Mesodermal cell (in vitro differentiated cells): ENCODE data around the gene SLC4A5.
"Not testable (repeated sequence)": the region's sequence is repeated elsewhere in the genome, so short reads cannot be mapped to it uniquely, and the experiment has no call there.

ENCODE experiments used
- H3K27ac ChIP-seq: 2 replicates; pipeline ENCODE4 v1.7.0; 2013; ENCODE audit warnings: mild to moderate bottlenecking, low read depth, low read length, moderate library complexity; ENCODE audit not compliant: severe bottlenecking
- H3K36me3 ChIP-seq: 2 replicates; pipeline ENCODE4 v1.7.1; 2013; ENCODE audit warnings: mild to moderate bottlenecking, low read length, moderate library complexity; ENCODE audit not compliant: control insufficient read depth, insufficient read depth
- H3K4me1 ChIP-seq: one replicate; pipeline ENCODE4 v1.7.1; 2013; ENCODE audit warnings: mild to moderate bottlenecking, low read length; ENCODE audit not compliant: insufficient read depth, control insufficient read depth, poor library complexity, severe bottlenecking
- H3K4me3 ChIP-seq: 2 replicates; pipeline ENCODE4 v1.7.0; 2013; ENCODE audit warnings: low read length, control low read depth, mild to moderate bottlenecking; ENCODE audit not compliant: insufficient read depth, poor library complexity, severe bottlenecking; ENCODE audit errors: extremely low read depth
- H3K9me3 ChIP-seq: 2 replicates; pipeline ENCODE4 v1.7.1; 2013; ENCODE audit warnings: mild to moderate bottlenecking, low read length, moderate library complexity; ENCODE audit not compliant: control insufficient read depth
- WGBS, 2 experiments: methylation state at CpG; one replicate each; pipeline ENCODE4 v1.1.5; 2013; ENCODE audit warnings: missing lambda C conversion rate in 2 of 2; ENCODE audit not compliant: insufficient coverage in 2 of 2; 5-methylcytosine and 5-hydroxymethylcytosine counted together

SLC4A5 gene

GRCh38 chr2:74232426-74232825 is 110.8 kb downstream of the SLC4A5 start:
- Histone ChIP-seq H3K36me3 (no peaks in the 10 kb centered on the region), H3K4me1 (no peaks in the 10 kb centered on the region), H3K27ac (no peak overlapping the region), H3K9me3 (no peaks in the 10 kb centered on the region), H3K4me3 (no peak overlapping the region)
- 96 to 99% methylated on average over 4 to 6 of the region's 6 CpGs for WGBS, 2 experiments

- H3K4me3 ChIP-seq, H3K9me3 ChIP-seq, H3K36me3 ChIP-seq, H3K27ac ChIP-seq, H3K4me1 ChIP-seq: not testable (repeated sequence)
- 91 to 100% methylated on average over 2 to 3 of the region's 5 CpGs for WGBS, 2 experiments
Observed at GRCh38 chr2:74229865-74230264, 113.4 kb downstream of the SLC4A5 start.

- Histone ChIP-seq H3K9me3 (no peaks in the 10 kb centered on the region), H3K4me3 (no peak overlapping the region), H3K36me3 (no peaks in the 10 kb centered on the region), H3K27ac (no peak overlapping the region), H3K4me1 (no peaks in the 10 kb centered on the region)
- WGBS, 2 experiments, result 93 to 98% methylated on average over 2 of the region's 4 CpGs
Observed at GRCh38 chr2:74228772-74229171, 114.4 kb downstream of the SLC4A5 start.

GRCh38 chr2:74227646-74228045 is 115.6 kb downstream of the SLC4A5 start:
- no peaks in the 10 kb centered on the region for H3K9me3 ChIP-seq
- H3K27ac ChIP-seq, result no peak overlapping the region
- no peak overlapping the region for H3K4me3 ChIP-seq
- H3K4me1 ChIP-seq, result no peaks in the 10 kb centered on the region
- 88% methylated on average over 3 to 5 of the region's 5 CpGs for WGBS, 2 experiments
- peaks cover under 1% of the 10 kb centered on the region for H3K36me3 ChIP-seq

GRCh38 chr2:74226648-74227213 is 116.5 kb downstream of the SLC4A5 start:
- Histone ChIP-seq H3K36me3 (peaks cover 8% of the 10 kb centered on the region), H3K4me1 (no peaks in the 10 kb centered on the region), H3K4me3 (no peak overlapping the region), H3K27ac (no peak overlapping the region), H3K9me3 (no peaks in the 10 kb centered on the region)
- 91 to 93% methylated on average over 11 to 14 of the region's 21 CpGs for WGBS, 2 experiments

- Histone ChIP-seq H3K4me1 (no peaks in the 10 kb centered on the region), H3K4me3 (no peak overlapping the region), H3K36me3 (peaks cover 16% of the 10 kb centered on the region), H3K27ac (no peak overlapping the region), H3K9me3 (no peaks in the 10 kb centered on the region)
- 89 to 96% methylated on average over 1 to 3 of the region's 4 CpGs for WGBS, 2 experiments
Observed at GRCh38 chr2:74225698-74226459, 117.3 kb downstream of the SLC4A5 start.

- Histone ChIP-seq H3K9me3 (no peaks in the 10 kb centered on the region), H3K4me1 (no peaks in the 10 kb centered on the region), H3K36me3 (peaks cover 29% of the 10 kb centered on the region), H3K4me3 (no peak overlapping the region), H3K27ac (no peak overlapping the region)
- 91 to 97% methylated on average over 3 to 8 of the region's 8 CpGs for WGBS, 2 experiments
Observed at GRCh38 chr2:74223941-74224770, 119.1 kb downstream of the SLC4A5 start.

- H3K9me3 ChIP-seq, result no peaks in the 10 kb centered on the region
- H3K36me3 ChIP-seq, result peaks cover 48% of the 10 kb centered on the region
- H3K4me1 ChIP-seq, result no peaks in the 10 kb centered on the region
- 92 to 94% methylated on average over 5 of the region's 6 CpGs for WGBS, 2 experiments
- no peak overlapping the region for H3K4me3 ChIP-seq
- H3K27ac ChIP-seq, result no peak overlapping the region
Observed at GRCh38 chr2:74222300-74222650, 120.9 kb downstream of the SLC4A5 start.

GRCh38 chr2:74221604-74222299 is 121.5 kb downstream of the SLC4A5 start:
- Histone ChIP-seq H3K9me3 (no peaks in the 10 kb centered on the region), H3K27ac (no peak overlapping the region), H3K4me1 (no peaks in the 10 kb centered on the region), H3K36me3 (peaks cover 53% of the 10 kb centered on the region), H3K4me3 (no peak overlapping the region)
- 89 to 92% methylated on average over 3 to 4 of the region's 6 CpGs for WGBS, 2 experiments

GRCh38 chr2:74221091-74221490 is 122.1 kb downstream of the SLC4A5 start:
- Histone ChIP-seq H3K9me3 (no peaks in the 10 kb centered on the region), H3K4me1 (no peaks in the 10 kb centered on the region), H3K27ac (no peak overlapping the region), H3K36me3 (peaks cover 58% of the 10 kb centered on the region), H3K4me3 (no peak overlapping the region)
- WGBS, 2 experiments, result 93 to 100% methylated on average over 3 to 5 of the region's 6 CpGs
